K562 (cell line): ENCODE data around the gene SLC4A2. TPM values are rescaled to one million over a fixed set of nuclear protein-coding genes. Genes with fewer than 3 reads are reported as not detected.

Source experiments
- AFF4 ChIP-seq: sonication (generic); formaldehyde crosslinking; IDR thresholded peaks from 2 replicates; pipeline ENCODE4 v1.8.0; 2023; ENCODE audit warnings: mild to moderate bottlenecking, missing genetic modification reagents
- BCL6 ChIP-seq: fragments of 250-450 bp; sonication (Bioruptor Pico); IDR thresholded peaks from 2 replicates; pipeline ENCODE4 v1.4.0; 2020
- DIDO1 ChIP-seq: fragments of 450-650 bp; IDR thresholded peaks from 2 replicates; pipeline ENCODE4 v1.6.1; 2016; ENCODE audit warnings: low read depth, missing biosample characterization, missing genetic modification characterization
- DNMT1 ChIP-seq: fragments of 450-650 bp; IDR thresholded peaks from 2 replicates; pipeline ENCODE4 v1.6.1; 2016; ENCODE audit warnings: antibody characterized with exemption, mild to moderate bottlenecking
- E2F5 ChIP-seq: sonication (generic); formaldehyde crosslinking; IDR thresholded peaks from 2 replicates; pipeline ENCODE4 v1.8.0; 2022; ENCODE audit warnings: mild to moderate bottlenecking, missing genetic modification reagents
- ETV1 ChIP-seq: fragments of 450-650 bp; conservative IDR thresholded peaks from 2 replicates; pipeline ENCODE4 v1.6.1; 2016; ENCODE audit warnings: missing genetic modification characterization, control low read depth, low read depth, missing compliant biosample characterization
- GABPB1 ChIP-seq: sonication (generic); formaldehyde crosslinking; IDR thresholded peaks from 2 replicates; pipeline ENCODE4 v1.8.0; 2022; ENCODE audit warnings: mild to moderate bottlenecking, missing genetic modification reagents
- HDAC2 ChIP-seq: fragments of 450-650 bp; IDR thresholded peaks from 2 replicates; pipeline ENCODE4 v1.6.1; 2016; ENCODE audit warnings: mild to moderate bottlenecking
- IRF2 ChIP-seq: sonication (generic); formaldehyde crosslinking; IDR thresholded peaks from 2 replicates; pipeline ENCODE4 v1.8.1; 2022; ENCODE audit warnings: mild to moderate bottlenecking, missing genetic modification reagents
- KLF6 ChIP-seq: fragments of 250-450 bp; sonication (Bioruptor Pico); IDR thresholded peaks from 2 replicates; pipeline ENCODE4 v1.4.0; 2020; ENCODE audit warnings: mild to moderate bottlenecking, moderate library complexity, borderline replicate concordance
- MAFK ChIP-seq: IDR thresholded peaks from 2 replicates; pipeline ENCODE4 v1.6.1; 2011; ENCODE audit warnings: low read length, improper control_type of control experiment
- MXD1 ChIP-seq: fragments of 250-450 bp; sonication (Bioruptor Pico); IDR thresholded peaks from 2 replicates; pipeline ENCODE4 v1.8.0; 2021; ENCODE audit warnings: borderline replicate concordance, mild to moderate bottlenecking, moderate library complexity; ENCODE audit not compliant: poor library complexity, severe bottlenecking
- OTX1 ChIP-seq: fragments of 450-650 bp; formaldehyde crosslinking; IDR thresholded peaks from 2 replicates; pipeline ENCODE4 v1.4.0; 2022; ENCODE audit warnings: mild to moderate bottlenecking
- PCBP2 ChIP-seq: fragments of 200-400 bp; formaldehyde crosslinking; IDR thresholded peaks from 2 replicates; pipeline ENCODE4 v1.6.1; 2018; ENCODE audit warnings: low read length, low read depth, mild to moderate bottlenecking, moderate library complexity; ENCODE audit not compliant: poor library complexity, severe bottlenecking
- RBM39 ChIP-seq: fragments of 200-400 bp; formaldehyde crosslinking; optimal IDR thresholded peaks from 2 replicates; pipeline ENCODE3; 2018; ENCODE audit warnings: low read depth, low read length
- RNF219 ChIP-seq: fragments of 250-450 bp; sonication (Bioruptor Pico); IDR thresholded peaks from 2 replicates; pipeline ENCODE4 v1.5.0; 2022; ENCODE audit warnings: mild to moderate bottlenecking
- SIN3B ChIP-seq: fragments of 450-650 bp; IDR thresholded peaks from 2 replicates; pipeline ENCODE4 v1.6.1; 2017; ENCODE audit warnings: low read depth, mild to moderate bottlenecking, moderate library complexity
- ZNF184 ChIP-seq: sonication (generic); formaldehyde crosslinking; IDR thresholded peaks from 2 replicates; pipeline ENCODE4 v1.5.0; 2020; ENCODE audit warnings: missing genetic modification reagents
- ZNF431 ChIP-seq: sonication (generic); formaldehyde crosslinking; IDR thresholded peaks from 2 replicates; pipeline ENCODE4 v1.8.0; 2022; ENCODE audit warnings: mild to moderate bottlenecking, missing genetic modification reagents
- ZNF511 ChIP-seq: sonication (generic); formaldehyde crosslinking; IDR thresholded peaks from 2 replicates; pipeline ENCODE4 v1.8.0; 2022; ENCODE audit warnings: mild to moderate bottlenecking, missing genetic modification reagents
- polyA plus RNA-seq, 8 experiments: library from polyadenylated mRNA; depleted of rRNA in 4 of 8; stranded (reverse) in 5 of 8; unstranded in 3 of 8; fragments of >200 nt; fragmentation: Nextera tagmentation in 2 of 8; fragmentation: Illumina TruSeq in 1 of 8; extraction: Ambion mirVana in 2 of 8; extraction: Trizol in 1 of 8; gene quantifications; 2 replicates each; pipeline versions ENCODE4 v1.2.1 to v1.2.3, GENCODE V29; 2011 to 2014; ENCODE audit warnings: inconsistent platforms in 1 of 8, missing spikeins in 1 of 8
- total RNA-seq, 7 experiments: library from RNA; depleted of rRNA in 6 of 7; stranded (reverse); fragments of >200 nt in 6 of 7; fragmentation: Illumina TruSeq in 2 of 7; extraction: Trizol in 2 of 7; gene quantifications; 2 replicates each; pipeline versions ENCODE4 v1.2.1 to v1.2.3, GENCODE V29; 2011 to 2021; ENCODE audit warnings: low replicate concordance in 1 of 7

The SLC4A2 gene
- total and polyA plus RNA-seq, 9 of the 15 experiments (the other 6 are each of a cell fraction or from before 2014, with no cell fraction given): 11.4 to 375 (median 130) TPM

- TF ChIP-seq PCBP2 (no peak), HDAC2 (0 out of 2 replicates have a peak, but pooled peaks have one; percentile 50), ZNF431 (CRISPR knock-in tag) (no peak; the same call in 1 of the 2 replicates), AFF4 (CRISPR knock-in tag) (no peak; the same call in 1 of the 2 replicates), DIDO1 (tag) (no peak), MXD1 (no peak), ZNF184 (CRISPR knock-in tag) (no peak), IRF2 (no peak), DNMT1 (no peak), GABPB1 (CRISPR knock-in tag) (no peak; the same call in 1 of the 2 replicates), BCL6 (0 out of 2 replicates have a peak, but pooled peaks have one; percentile 21), KLF6 (CRISPR knock-in tag) (peak; percentile 43; the same call in 1 of the 2 replicates), E2F5 (0 out of 2 replicates have a peak, but pooled peaks have one; percentile 73), ZNF511 (no peak), ETV1 (no peak), SIN3B (no peak), MAFK (no peak), RNF219 (CRISPR knock-in tag) (no peak), RBM39 (no peak), OTX1 (peak; percentile 80; the same call in 1 of the 2 replicates)
Measured at GRCh38 chr7:151010307-151011096, 48.9 kb upstream of the SLC4A2 start (continued).
